Rectal smooth muscle tissue (tissue), 1 donor: ENCODE results near the gene LMBRD2.

Experiments used
- H3K27ac ChIP-seq: one replicate; pipeline ENCODE4 v1.7.0; 2013; ENCODE audit warnings: low read depth, low read length, inconsistent platforms
- H3K27me3 ChIP-seq: one replicate; pipeline ENCODE4 v1.7.0; 2013; ENCODE audit warnings: low read length; ENCODE audit not compliant: control insufficient read depth, insufficient read depth
- H3K36me3 ChIP-seq: one replicate; pipeline ENCODE4 v1.7.0; 2013; ENCODE audit warnings: low read length; ENCODE audit not compliant: control insufficient read depth, insufficient read depth
- H3K4me1 ChIP-seq: one replicate; pipeline ENCODE4 v1.7.0; 2013; ENCODE audit warnings: low read length; ENCODE audit not compliant: control insufficient read depth, insufficient read depth
- H3K4me3 ChIP-seq: one replicate; pipeline ENCODE4 v1.7.0; 2013; ENCODE audit warnings: low read length
- H3K9ac ChIP-seq: one replicate; pipeline ENCODE4 v1.7.0; 2013; ENCODE audit warnings: low read length

LMBRD2 gene

DNA sequence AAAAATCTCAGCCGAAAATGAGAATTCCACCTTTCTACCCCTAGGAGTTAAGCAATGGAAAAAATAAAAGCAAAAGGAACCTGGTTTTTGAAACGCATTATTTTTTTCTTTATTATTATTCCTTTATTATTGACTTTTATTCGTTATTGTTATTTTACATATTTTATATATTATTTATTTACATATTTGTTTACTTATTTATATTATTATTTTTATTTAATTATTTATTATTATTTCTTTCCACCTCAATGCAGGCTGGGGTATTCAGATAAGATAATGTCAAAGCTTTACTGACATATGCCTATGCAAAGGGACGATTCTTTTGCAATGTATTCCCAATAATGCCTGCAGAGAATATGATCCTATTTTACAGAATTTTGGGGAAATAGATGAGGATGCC lies 101.7 kb downstream of the LMBRD2 start:
- H3K4me1 ChIP-seq = no peaks in the 10 kb centered on the region
- H3K27me3 ChIP-seq = no peaks in the 10 kb centered on the region
- no peak overlapping the region for H3K9ac ChIP-seq
- no peaks in the 10 kb centered on the region for H3K36me3 ChIP-seq
- no peak overlapping the region for H3K27ac ChIP-seq
- no peak overlapping the region for H3K4me3 ChIP-seq
